ENCODE measurements around the gene FAM181A. TPM values are rescaled to one million over a fixed set of nuclear protein-coding genes. Genes with fewer than 3 reads are reported as not detected.

The FAM181A gene
- total and polyA plus RNA-seq, 10 of the 15 experiments (the other 5 are each of a cell fraction or from before 2014, with no cell fraction given), result not detected

DNA sequence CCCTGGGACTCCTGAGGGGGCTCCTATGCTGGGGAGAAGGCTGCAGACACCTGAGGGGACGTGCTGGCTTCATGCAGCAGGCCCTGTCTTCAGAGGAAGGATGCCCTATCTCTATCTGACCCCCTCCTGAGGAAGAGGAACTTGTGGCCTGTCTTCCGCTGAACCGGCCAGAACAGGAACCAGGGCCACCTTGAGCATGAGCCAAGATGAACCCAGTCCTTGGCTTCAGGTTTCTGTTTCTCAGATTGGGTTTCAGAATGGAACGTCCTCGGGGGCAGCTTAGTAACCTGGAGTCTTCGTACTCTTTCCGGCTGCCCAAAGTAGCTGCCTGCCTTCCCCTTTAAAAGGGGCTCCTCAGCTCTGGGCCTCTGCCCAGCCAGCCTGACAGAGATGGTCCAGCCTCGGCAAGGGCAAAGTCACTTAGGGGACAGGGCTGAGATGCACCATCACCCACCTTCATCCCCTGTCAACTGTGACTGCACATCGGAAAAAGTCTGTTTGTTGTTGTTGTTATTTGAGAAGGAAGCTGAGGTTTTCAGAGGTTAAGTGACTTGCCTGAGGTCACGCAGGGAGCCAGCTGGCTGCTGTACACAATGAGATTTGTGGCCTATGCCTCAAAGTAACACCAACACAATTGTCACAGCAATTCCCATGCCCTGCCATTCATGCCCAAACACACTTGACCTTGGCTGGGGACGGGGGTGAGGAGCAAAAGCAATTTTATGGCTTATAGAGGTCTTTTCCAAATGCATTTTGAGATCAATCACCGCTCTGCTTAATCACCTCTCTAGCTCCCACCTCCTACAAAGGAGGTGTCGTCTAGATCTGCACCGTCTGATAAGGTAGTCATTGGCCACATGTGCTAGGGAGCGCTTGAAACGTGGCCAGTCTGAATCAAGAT is 35.8 kb downstream of the FAM181A start (continued):
- TF ChIP-seq ATF2 (IDR thresholded peaks at IDR 0.05; ENCODE audit: low read length), result no peak
- TF ChIP-seq, protein P1, sequence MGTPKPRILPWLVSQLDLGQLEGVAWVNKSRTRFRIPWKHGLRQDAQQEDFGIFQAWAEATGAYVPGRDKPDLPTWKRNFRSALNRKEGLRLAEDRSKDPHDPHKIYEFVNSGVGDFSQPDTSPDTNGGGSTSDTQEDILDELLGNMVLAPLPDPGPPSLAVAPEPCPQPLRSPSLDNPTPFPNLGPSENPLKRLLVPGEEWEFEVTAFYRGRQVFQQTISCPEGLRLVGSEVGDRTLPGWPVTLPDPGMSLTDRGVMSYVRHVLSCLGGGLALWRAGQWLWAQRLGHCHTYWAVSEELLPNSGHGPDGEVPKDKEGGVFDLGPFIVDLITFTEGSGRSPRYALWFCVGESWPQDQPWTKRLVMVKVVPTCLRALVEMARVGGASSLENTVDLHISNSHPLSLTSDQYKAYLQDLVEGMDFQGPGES (IDR thresholded peaks at IDR 0.05), result no peak
- no peak for TF ChIP-seq HDAC2 (IDR thresholded peaks at IDR 0.05)
- peak; percentile 88; the same call in 1 of the 2 replicates for TF ChIP-seq PAX5 (IDR thresholded peaks at IDR 0.05; ENCODE audit: borderline replicate concordance, low read depth, low read length)
- TF ChIP-seq BHLHE40 (IDR thresholded peaks at IDR 0.05; ENCODE audit: borderline replicate concordance in 1 of 2, low read depth in 2 of 2, low read length in 1 of 2), result peak; percentile 53 to 65; a peak in 3 of 4 replicates
- TF ChIP-seq SMARCA5 (IDR thresholded peaks at IDR 0.05), result 0 out of 2 replicates have a peak, but pooled peaks have one; percentile 39
- TF ChIP-seq, protein P2, sequence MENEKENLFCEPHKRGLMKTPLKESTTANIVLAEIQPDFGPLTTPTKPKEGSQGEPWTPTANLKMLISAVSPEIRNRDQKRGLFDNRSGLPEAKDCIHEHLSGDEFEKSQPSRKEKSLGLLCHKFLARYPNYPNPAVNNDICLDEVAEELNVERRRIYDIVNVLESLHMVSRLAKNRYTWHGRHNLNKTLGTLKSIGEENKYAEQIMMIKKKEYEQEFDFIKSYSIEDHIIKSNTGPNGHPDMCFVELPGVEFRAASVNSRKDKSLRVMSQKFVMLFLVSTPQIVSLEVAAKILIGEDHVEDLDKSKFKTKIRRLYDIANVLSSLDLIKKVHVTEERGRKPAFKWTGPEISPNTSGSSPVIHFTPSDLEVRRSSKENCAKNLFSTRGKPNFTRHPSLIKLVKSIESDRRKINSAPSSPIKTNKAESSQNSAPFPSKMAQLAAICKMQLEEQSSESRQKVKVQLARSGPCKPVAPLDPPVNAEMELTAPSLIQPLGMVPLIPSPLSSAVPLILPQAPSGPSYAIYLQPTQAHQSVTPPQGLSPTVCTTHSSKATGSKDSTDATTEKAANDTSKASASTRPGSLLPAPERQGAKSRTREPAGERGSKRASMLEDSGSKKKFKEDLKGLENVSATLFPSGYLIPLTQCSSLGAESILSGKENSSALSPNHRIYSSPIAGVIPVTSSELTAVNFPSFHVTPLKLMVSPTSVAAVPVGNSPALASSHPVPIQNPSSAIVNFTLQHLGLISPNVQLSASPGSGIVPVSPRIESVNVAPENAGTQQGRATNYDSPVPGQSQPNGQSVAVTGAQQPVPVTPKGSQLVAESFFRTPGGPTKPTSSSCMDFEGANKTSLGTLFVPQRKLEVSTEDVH (IDR thresholded peaks at IDR 0.05; ENCODE audit: low read depth, partially characterized antibody), result no peak
- TF ChIP-seq POLR2A (IDR thresholded peaks at IDR 0.05; ENCODE audit: low read depth, low read length), result peak; percentile 79
- peak; percentile 98 for TF ChIP-seq TCF3 (IDR thresholded peaks at IDR 0.05; ENCODE audit: borderline replicate concordance, insufficient read depth, low read depth, low read length)
- TF ChIP-seq EZH2 (IDR thresholded peaks at IDR 0.05; ENCODE audit: borderline replicate concordance, control insufficient read depth, low read depth, low read length), result no peak
- TF ChIP-seq ZNF592 (IDR thresholded peaks at IDR 0.05), result peak; percentile 53; the same call in 1 of the 2 replicates
- TF ChIP-seq, protein P3, sequence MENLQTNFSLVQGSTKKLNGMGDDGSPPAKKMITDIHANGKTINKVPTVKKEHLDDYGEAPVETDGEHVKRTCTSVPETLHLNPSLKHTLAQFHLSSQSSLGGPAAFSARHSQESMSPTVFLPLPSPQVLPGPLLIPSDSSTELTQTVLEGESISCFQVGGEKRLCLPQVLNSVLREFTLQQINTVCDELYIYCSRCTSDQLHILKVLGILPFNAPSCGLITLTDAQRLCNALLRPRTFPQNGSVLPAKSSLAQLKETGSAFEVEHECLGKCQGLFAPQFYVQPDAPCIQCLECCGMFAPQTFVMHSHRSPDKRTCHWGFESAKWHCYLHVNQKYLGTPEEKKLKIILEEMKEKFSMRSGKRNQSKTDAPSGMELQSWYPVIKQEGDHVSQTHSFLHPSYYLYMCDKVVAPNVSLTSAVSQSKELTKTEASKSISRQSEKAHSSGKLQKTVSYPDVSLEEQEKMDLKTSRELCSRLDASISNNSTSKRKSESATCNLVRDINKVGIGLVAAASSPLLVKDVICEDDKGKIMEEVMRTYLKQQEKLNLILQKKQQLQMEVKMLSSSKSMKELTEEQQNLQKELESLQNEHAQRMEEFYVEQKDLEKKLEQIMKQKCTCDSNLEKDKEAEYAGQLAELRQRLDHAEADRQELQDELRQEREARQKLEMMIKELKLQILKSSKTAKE (IDR thresholded peaks at IDR 0.05; ENCODE audit: low read depth, poor library complexity, severe bottlenecking), result peak; percentile 78
- TF ChIP-seq ESRRA (IDR thresholded peaks at IDR 0.05; ENCODE audit: low read length), result peak; percentile 81; the same call in 1 of the 2 replicates
- TF ChIP-seq CREM (IDR thresholded peaks at IDR 0.05; ENCODE audit: low read depth), result peak; percentile 81
- TF ChIP-seq TCF12 (IDR thresholded peaks at IDR 0.05; ENCODE audit: low read depth, low read length), result peak; percentile 98
